ENCODE measurements around the gene IFT81.

DNA sequence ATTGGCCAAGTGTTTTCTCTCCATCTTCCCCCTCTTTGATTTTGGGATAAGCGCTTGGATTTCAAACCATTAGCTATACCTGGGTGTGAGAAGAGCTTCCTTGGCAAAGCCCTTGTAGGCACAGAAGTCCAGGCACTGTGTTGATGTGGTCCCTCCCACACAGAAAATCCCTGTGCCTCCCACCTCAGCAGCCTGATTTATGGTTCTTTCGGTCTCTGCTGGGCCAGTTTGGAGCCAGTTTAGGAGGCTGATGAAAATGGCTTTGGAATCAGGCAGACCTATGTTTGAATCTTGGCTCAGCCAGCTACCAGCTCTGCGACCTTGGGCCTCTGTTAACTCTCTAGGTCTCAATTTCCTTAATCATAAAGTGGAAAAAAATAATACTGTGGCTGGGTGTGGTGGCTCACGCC, 9.6 kb upstream of the IFT81 start:
- TF ChIP-seq CTCF (tag by site-specific recombination; IDR thresholded peaks at IDR 0.05) (no peak), ZNF768 (tag by site-specific recombination; IDR thresholded peaks at IDR 0.05) (no peak), ZNF169 (tag by site-specific recombination; IDR thresholded peaks at IDR 0.05) (no peak), ZNF596 (tag by site-specific recombination; IDR thresholded peaks at IDR 0.05) (no peak), ZNF48 (tag by site-specific recombination; IDR thresholded peaks at IDR 0.05) (no peak), ZNF2 (tag by site-specific recombination; IDR thresholded peaks at IDR 0.05) (no peak), PRDM2 (tag by site-specific recombination; IDR thresholded peaks at IDR 0.05; ENCODE audit: borderline replicate concordance) (no peak)
- TF ChIP-seq, protein P1, sequence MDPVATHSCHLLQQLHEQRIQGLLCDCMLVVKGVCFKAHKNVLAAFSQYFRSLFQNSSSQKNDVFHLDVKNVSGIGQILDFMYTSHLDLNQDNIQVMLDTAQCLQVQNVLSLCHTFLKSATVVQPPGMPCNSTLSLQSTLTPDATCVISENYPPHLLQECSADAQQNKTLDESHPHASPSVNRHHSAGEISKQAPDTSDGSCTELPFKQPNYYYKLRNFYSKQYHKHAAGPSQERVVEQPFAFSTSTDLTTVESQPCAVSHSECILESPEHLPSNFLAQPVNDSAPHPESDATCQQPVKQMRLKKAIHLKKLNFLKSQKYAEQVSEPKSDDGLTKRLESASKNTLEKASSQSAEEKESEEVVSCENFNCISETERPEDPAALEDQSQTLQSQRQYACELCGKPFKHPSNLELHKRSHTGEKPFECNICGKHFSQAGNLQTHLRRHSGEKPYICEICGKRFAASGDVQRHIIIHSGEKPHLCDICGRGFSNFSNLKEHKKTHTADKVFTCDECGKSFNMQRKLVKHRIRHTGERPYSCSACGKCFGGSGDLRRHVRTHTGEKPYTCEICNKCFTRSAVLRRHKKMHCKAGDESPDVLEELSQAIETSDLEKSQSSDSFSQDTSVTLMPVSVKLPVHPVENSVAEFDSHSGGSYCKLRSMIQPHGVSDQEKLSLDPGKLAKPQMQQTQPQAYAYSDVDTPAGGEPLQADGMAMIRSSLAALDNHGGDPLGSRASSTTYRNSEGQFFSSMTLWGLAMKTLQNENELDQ (tag by site-specific recombination; IDR thresholded peaks at IDR 0.05; ENCODE audit: low read depth): no peak
